ENCODE data around the gene CD34.
A peak's percentile ranks its signal among the peaks of the same experiment; 100 is the strongest.

CD34 gene

GRCh38 chr1:207925210-207925609 is 14.3 kb upstream of the CD34 start:
- Histone ChIP-seq H3K4me3 (ENCODE audit: low read depth, low read length) (no peak overlapping the region), H3K36me3 (no peaks in the 10 kb centered on the region), H3K27ac (peak overlapping the region; percentile 91), H3K9me3 (ENCODE audit: severe bottlenecking) (peaks cover 3% of the 10 kb centered on the region), H3K27me3 (ENCODE audit: insufficient read depth, low read depth, severe bottlenecking) (no peaks in the 10 kb centered on the region)
- peak; percentile 99 for DNase-seq
- TF ChIP-seq CTCF (IDR thresholded peaks at IDR 0.05; ENCODE audit: low read depth, low read length) = no peak

GRCh38 chr1:207923561-207923960 is 12.6 kb upstream of the CD34 start:
- Histone ChIP-seq H3K36me3 (no peaks in the 10 kb centered on the region), H3K4me3 (ENCODE audit: low read depth, low read length) (peak overlapping the region; percentile 35), H3K27ac (peak overlapping the region; percentile 91), H3K27me3 (ENCODE audit: insufficient read depth, low read depth, severe bottlenecking) (no peaks in the 10 kb centered on the region), H3K9me3 (ENCODE audit: severe bottlenecking) (no peaks in the 10 kb centered on the region)
- peak; percentile 98 for DNase-seq
- no peak for TF ChIP-seq CTCF (IDR thresholded peaks at IDR 0.05; ENCODE audit: low read depth, low read length)

- peak; percentile 99 for DNase-seq
- Histone ChIP-seq H3K27ac (peak overlapping the region; percentile 91), H3K36me3 (no peaks in the 10 kb centered on the region), H3K9me3 (ENCODE audit: severe bottlenecking) (no peaks in the 10 kb centered on the region), H3K27me3 (ENCODE audit: insufficient read depth, low read depth, severe bottlenecking) (no peaks in the 10 kb centered on the region), H3K4me3 (ENCODE audit: low read depth, low read length) (peak overlapping the region; percentile 35)
- no peak for TF ChIP-seq CTCF (IDR thresholded peaks at IDR 0.05; ENCODE audit: low read depth, low read length)
Measured at GRCh38 chr1:207923121-207923520, 12.2 kb upstream of the CD34 start.

- no peak for TF ChIP-seq CTCF (IDR thresholded peaks at IDR 0.05; ENCODE audit: low read depth, low read length)
- Histone ChIP-seq H3K27ac (peak overlapping the region; percentile 91), H3K9me3 (ENCODE audit: severe bottlenecking) (no peaks in the 10 kb centered on the region), H3K4me3 (ENCODE audit: low read depth, low read length) (no peak overlapping the region), H3K36me3 (no peaks in the 10 kb centered on the region), H3K27me3 (ENCODE audit: insufficient read depth, low read depth, severe bottlenecking) (no peaks in the 10 kb centered on the region)
- peak; percentile 66 for DNase-seq
Measured at GRCh38 chr1:207922554-207922953, 11.6 kb upstream of the CD34 start.

- no peak for DNase-seq
- H3K36me3 ChIP-seq = no peaks in the 10 kb centered on the region
- no peak for TF ChIP-seq CTCF (IDR thresholded peaks at IDR 0.05; ENCODE audit: low read depth, low read length)
- peak overlapping the region; percentile 91 for H3K27ac ChIP-seq
- no peaks in the 10 kb centered on the region for H3K27me3 ChIP-seq (ENCODE audit: insufficient read depth, low read depth, severe bottlenecking)
- no peak overlapping the region for H3K4me3 ChIP-seq (ENCODE audit: low read depth, low read length)
- H3K9me3 ChIP-seq (ENCODE audit: severe bottlenecking) = no peaks in the 10 kb centered on the region
Measured at GRCh38 chr1:207921321-207921720, 10.4 kb upstream of the CD34 start.

GRCh38 chr1:207920444-207921021 is 9.6 kb upstream of the CD34 start:
- H3K4me3 ChIP-seq (ENCODE audit: low read depth, low read length) = no peak overlapping the region
- no peak overlapping the region for H3K27ac ChIP-seq
- H3K36me3 ChIP-seq = no peaks in the 10 kb centered on the region
- H3K27me3 ChIP-seq (ENCODE audit: insufficient read depth, low read depth, severe bottlenecking) = no peaks in the 10 kb centered on the region
- no peak for TF ChIP-seq CTCF (IDR thresholded peaks at IDR 0.05; ENCODE audit: low read depth, low read length)
- DNase-seq = no peak
- H3K9me3 ChIP-seq (ENCODE audit: severe bottlenecking) = no peaks in the 10 kb centered on the region
